HUES48 (cell line): ENCODE measurements around the gene GPR78.

Experiments used
- H3K27ac ChIP-seq: one replicate; pipeline ENCODE4 v1.7.0; 2013; ENCODE audit warnings: low read depth, low read length, inconsistent platforms
- H3K27me3 ChIP-seq: 2 replicates; pipeline ENCODE4 v1.6.1; 2013; ENCODE audit warnings: mild to moderate bottlenecking, low read length; ENCODE audit not compliant: control insufficient read depth, insufficient read depth
- H3K36me3 ChIP-seq: 2 replicates; pipeline ENCODE4 v1.6.1; 2013; ENCODE audit warnings: low read length; ENCODE audit not compliant: control insufficient read depth, insufficient read depth
- H3K4me1 ChIP-seq: 2 replicates; pipeline ENCODE4 v1.6.1; 2013; ENCODE audit warnings: mild to moderate bottlenecking, low read length; ENCODE audit not compliant: control insufficient read depth, insufficient read depth
- H3K4me3 ChIP-seq: 2 replicates; pipeline ENCODE4 v1.5.1; 2013; ENCODE audit warnings: mild to moderate bottlenecking, low read depth, low read length
- H3K9ac ChIP-seq: 2 replicates; pipeline ENCODE4 v1.6.1; 2013; ENCODE audit warnings: mild to moderate bottlenecking, low read depth, low read length, moderate library complexity
- H3K9me3 ChIP-seq: 2 replicates; pipeline ENCODE4 v1.6.1; 2013; ENCODE audit warnings: low read length; ENCODE audit not compliant: control insufficient read depth, insufficient read depth

Gene GPR78

DNA sequence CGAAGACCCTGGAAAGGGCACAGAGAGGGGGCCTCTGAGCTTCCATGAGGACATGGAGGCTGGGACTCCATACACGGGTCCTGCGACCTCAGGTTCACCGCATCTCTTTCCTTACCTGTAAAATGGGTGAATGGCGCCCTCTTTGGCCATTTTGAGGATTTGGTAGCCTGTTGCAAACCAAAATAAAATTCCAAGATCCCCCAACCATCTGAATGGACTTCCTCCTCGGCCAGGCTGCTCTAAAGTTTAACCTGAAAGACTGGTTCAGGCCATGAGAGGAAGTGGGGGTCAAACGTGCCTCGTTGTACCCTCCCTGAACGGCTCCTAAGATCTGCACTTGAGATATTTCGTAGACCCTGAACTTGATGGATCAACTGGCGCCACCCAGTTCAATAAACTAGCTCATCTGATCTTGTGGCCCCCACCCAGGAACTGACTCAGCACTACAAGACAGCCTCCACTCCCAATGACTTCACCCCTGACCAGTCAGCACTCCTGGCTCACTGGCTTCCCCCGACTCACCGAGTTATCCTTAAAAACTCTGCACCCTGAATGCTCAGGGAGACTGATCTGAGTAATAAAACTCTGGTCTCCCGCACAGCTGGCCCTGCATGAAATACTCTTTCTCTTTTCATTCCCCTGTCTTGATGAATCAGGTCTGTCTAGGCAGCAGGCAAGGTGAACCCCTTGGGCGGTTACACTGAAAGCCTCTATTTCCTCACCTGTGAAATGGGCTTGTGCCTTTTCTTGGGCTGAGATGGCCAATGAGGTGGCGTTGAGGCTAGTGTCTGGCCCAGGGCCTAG, 32.9 kb upstream of the GPR78 start:
- H3K9ac ChIP-seq = no peak overlapping the region
- H3K4me1 ChIP-seq = 0 out of 2 replicates have a peak, but pooled peaks cover 7% of the 10 kb centered on the region
- no peaks in the 10 kb centered on the region for H3K27me3 ChIP-seq
- H3K27ac ChIP-seq = no peak overlapping the region
- no peaks in the 10 kb centered on the region for H3K9me3 ChIP-seq
- no peaks in the 10 kb centered on the region for H3K36me3 ChIP-seq
- no peak overlapping the region for H3K4me3 ChIP-seq

DNA sequence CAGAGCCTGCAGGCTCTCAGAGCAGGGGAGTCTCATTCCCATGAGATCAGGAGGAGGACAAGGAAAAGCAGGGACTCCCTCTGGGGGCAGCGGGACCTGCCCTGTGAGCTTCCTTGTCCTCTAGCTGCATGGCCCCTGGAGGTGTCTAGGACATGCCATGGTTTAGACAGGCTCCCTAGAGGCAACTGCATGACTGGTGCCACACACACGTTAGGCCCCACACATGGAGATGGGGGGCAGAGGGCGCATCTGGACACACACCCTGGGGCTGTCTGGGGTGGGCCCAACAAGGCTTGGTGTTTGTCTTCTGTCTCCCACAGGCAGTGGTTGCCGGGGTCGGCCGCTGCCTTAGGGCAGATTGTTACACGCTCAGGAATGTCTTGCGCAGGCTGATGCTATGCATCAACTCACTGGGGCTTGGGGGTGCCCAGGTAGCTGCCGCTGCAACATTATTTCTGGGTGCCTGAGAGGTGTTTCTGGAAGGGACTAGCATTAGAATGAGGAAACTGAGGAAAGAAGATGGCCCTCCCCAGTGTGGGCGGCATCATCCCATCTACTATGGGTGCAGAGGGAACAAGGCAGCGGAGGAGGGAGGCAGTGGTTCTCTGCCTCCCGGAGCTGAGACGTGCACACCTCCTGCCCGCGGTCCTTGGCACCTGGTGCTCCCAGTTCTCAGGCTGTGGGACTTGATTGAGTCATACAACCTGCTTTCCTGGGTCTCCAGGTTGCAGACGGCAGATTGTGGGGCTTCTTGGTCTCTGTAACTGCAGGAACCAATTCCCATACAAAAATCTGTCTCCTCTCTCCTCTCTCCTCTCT, 32.1 kb upstream of the GPR78 start:
- Histone ChIP-seq H3K27ac (no peak overlapping the region), H3K4me1 (0 out of 2 replicates have a peak, but pooled peaks cover 7% of the 10 kb centered on the region), H3K9me3 (no peaks in the 10 kb centered on the region), H3K27me3 (no peaks in the 10 kb centered on the region), H3K36me3 (no peaks in the 10 kb centered on the region), H3K4me3 (no peak overlapping the region), H3K9ac (no peak overlapping the region)

- Histone ChIP-seq H3K4me1 (0 out of 2 replicates have a peak, but pooled peaks cover 7% of the 10 kb centered on the region), H3K9me3 (no peaks in the 10 kb centered on the region), H3K36me3 (no peaks in the 10 kb centered on the region), H3K4me3 (no peak overlapping the region), H3K27ac (no peak overlapping the region), H3K27me3 (no peaks in the 10 kb centered on the region), H3K9ac (no peak overlapping the region)
Measured at GRCh38 chr4:8548731-8549351, 31.4 kb upstream of the GPR78 start.

DNA sequence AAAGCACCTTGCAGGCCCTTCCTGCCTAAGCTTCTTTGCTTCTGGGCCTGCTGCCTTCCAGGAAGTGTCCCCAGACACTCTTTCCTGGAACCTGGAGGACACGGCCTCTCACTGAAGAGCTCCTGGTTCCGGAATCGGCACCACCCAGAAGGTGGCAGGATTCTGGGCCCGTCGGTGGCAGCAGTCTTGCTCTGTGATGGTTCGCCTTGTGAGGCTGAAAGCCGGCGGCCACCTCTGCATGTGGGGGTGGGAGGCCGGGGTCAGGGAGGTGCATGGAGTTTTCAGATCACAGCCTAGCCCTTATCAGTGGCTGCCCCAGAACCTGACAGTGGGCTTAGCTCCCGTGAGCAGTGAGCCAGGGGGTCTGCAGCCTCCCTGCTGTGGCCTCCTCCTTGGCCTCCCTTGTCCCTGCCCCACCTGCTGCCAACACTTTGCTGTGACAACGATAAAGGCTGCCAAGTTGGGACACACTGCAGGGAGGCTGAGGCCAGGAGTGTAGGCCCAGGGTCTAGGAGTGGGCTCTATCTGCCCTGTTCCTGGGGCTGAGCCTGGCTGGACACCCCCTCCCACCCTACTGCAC, 30.8 kb upstream of the GPR78 start:
- H3K27ac ChIP-seq = no peak overlapping the region
- no peaks in the 10 kb centered on the region for H3K27me3 ChIP-seq

GRCh38 chr4:8550691-8551090, 29.5 kb upstream of the GPR78 start:
- H3K27me3 ChIP-seq = no peaks in the 10 kb centered on the region
- no peak overlapping the region for H3K9ac ChIP-seq
- no peak overlapping the region for H3K27ac ChIP-seq
- no peaks in the 10 kb centered on the region for H3K9me3 ChIP-seq
- H3K36me3 ChIP-seq = no peaks in the 10 kb centered on the region
- 0 out of 2 replicates have a peak, but pooled peaks cover 5% of the 10 kb centered on the region for H3K4me1 ChIP-seq
- no peak overlapping the region for H3K4me3 ChIP-seq

More for the DNA sequence above, 30.8 kb upstream of the GPR78 start:
- H3K9ac ChIP-seq = no peak overlapping the region
- H3K36me3 ChIP-seq = no peaks in the 10 kb centered on the region
- 0 out of 2 replicates have a peak, but pooled peaks cover 7% of the 10 kb centered on the region for H3K4me1 ChIP-seq
- no peak overlapping the region for H3K4me3 ChIP-seq
- H3K9me3 ChIP-seq = no peaks in the 10 kb centered on the region

DNA sequence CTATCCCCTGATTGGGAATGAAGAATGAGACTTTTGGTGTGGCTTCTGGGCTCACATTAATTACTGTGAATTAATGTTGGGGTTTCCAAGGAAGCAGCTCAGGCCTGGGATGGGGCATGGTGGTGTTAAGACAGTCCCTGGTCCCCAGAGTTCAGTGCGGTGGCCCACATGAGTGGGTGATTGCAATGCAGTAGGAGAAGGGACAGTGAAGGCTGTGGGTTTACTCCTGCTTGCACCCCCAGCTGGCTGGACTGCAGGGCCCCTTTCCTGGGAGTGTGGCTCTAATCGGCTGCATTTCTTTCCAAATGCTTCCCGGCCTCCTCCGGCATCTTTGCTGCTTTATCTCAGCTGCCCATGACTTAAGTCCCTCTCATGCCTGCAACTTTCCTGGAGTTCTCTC, 28.2 kb upstream of the GPR78 start:
- no peaks in the 10 kb centered on the region for H3K9me3 ChIP-seq
- H3K4me3 ChIP-seq = no peak overlapping the region
- peaks cover 4% of the 10 kb centered on the region; the same call in 1 of the 2 replicates for H3K4me1 ChIP-seq
- H3K9ac ChIP-seq = no peak overlapping the region
- no peaks in the 10 kb centered on the region for H3K27me3 ChIP-seq
- no peak overlapping the region for H3K27ac ChIP-seq
- H3K36me3 ChIP-seq = no peaks in the 10 kb centered on the region

- H3K9ac ChIP-seq = no peak overlapping the region
- no peaks in the 10 kb centered on the region for H3K36me3 ChIP-seq
- no peaks in the 10 kb centered on the region; the same call in 1 of the 2 replicates for H3K4me1 ChIP-seq
- no peaks in the 10 kb centered on the region for H3K27me3 ChIP-seq
- H3K27ac ChIP-seq = no peak overlapping the region
- no peaks in the 10 kb centered on the region for H3K9me3 ChIP-seq
- no peak overlapping the region for H3K4me3 ChIP-seq
Measured at GRCh38 chr4:8552581-8553205, 27.5 kb upstream of the GPR78 start.

- H3K27ac ChIP-seq = no peak overlapping the region
- H3K4me3 ChIP-seq = no peak overlapping the region
- H3K9ac ChIP-seq = no peak overlapping the region
- H3K4me1 ChIP-seq = no peaks in the 10 kb centered on the region; the same call in 1 of the 2 replicates
- no peaks in the 10 kb centered on the region for H3K9me3 ChIP-seq
- no peaks in the 10 kb centered on the region for H3K36me3 ChIP-seq
- no peaks in the 10 kb centered on the region for H3K27me3 ChIP-seq
Measured at GRCh38 chr4:8553216-8553615, 27.0 kb upstream of the GPR78 start.

DNA sequence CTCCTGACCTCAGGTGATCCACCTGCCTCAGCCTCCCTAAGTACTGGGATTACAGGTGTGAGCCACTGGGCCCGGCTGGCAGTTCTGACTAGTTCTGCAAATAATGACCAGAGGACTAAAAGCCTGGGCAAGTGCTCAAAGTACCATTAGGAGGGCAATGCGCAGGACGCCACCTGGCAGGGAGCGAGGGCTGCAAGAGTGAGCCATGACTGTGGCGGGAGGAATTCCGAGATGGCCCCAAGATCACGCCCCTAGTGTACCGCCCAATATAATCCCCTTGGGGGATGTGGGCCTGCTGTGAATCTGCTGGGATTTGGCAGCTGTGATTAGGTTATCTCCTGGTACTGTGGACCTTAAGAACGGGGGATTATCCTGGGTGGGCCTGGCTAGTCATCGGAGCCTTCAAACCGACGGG, 26.2 kb upstream of the GPR78 start:
- no peaks in the 10 kb centered on the region for H3K9me3 ChIP-seq
- no peaks in the 10 kb centered on the region for H3K36me3 ChIP-seq
- H3K9ac ChIP-seq = no peak overlapping the region
- no peak overlapping the region for H3K4me3 ChIP-seq
- H3K27ac ChIP-seq = no peak overlapping the region
- H3K4me1 ChIP-seq = no peaks in the 10 kb centered on the region; the same call in 1 of the 2 replicates
- no peaks in the 10 kb centered on the region for H3K27me3 ChIP-seq

- Histone ChIP-seq H3K27me3 (no peaks in the 10 kb centered on the region), H3K4me1 (no peaks in the 10 kb centered on the region; the same call in 1 of the 2 replicates), H3K9ac (no peak overlapping the region), H3K4me3 (no peak overlapping the region), H3K36me3 (no peaks in the 10 kb centered on the region), H3K9me3 (no peaks in the 10 kb centered on the region), H3K27ac (no peak overlapping the region)
Measured at GRCh38 chr4:8554555-8555100, 25.6 kb upstream of the GPR78 start.
